Mammary epithelial cell (primary cell): ENCODE measurements around the gene LHX4.

Source experiments
- EZH2 ChIP-seq: IDR thresholded peaks from 2 replicates; pipeline ENCODE4 v1.6.1; 2012; ENCODE audit warnings: low read length, inconsistent platforms, borderline replicate concordance
- TF ChIP-seq, protein P1 (sequence below), 2 donors: IDR thresholded peaks in 1 of 2; conservative IDR thresholded peaks in 1 of 2; 2 replicates each; pipeline ENCODE4 v1.5.1; 2011 to 2012; ENCODE audit warnings: inconsistent platforms in 2 of 2, low read length in 2 of 2, mild to moderate bottlenecking in 2 of 2, control low read depth in 1 of 2, low read depth in 1 of 2; ENCODE audit not compliant: insufficient read depth in 1 of 2; ENCODE audit errors: extremely low read depth in 1 of 2

DNA sequence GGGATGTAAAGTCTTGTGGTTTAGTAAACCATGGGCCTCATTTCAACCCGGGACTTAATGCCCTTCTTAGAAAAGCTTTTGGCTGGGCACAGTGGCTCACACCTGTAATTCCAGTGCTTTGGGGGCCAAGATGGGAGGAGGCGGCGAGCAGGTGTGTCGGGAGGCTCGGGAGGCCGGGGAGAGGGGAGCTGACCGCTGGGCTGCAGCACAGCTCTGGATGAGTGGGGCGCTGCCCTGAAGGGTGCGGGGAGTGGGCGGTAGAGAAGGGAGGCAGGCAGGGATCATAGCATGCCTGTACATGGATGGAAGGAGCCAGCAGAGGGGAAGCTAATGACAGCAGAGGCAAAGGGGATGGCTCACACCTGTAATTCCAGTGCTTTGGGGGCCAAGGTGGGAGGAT, 31.0 kb downstream of the LHX4 start:
- TF ChIP-seq, protein P1, sequence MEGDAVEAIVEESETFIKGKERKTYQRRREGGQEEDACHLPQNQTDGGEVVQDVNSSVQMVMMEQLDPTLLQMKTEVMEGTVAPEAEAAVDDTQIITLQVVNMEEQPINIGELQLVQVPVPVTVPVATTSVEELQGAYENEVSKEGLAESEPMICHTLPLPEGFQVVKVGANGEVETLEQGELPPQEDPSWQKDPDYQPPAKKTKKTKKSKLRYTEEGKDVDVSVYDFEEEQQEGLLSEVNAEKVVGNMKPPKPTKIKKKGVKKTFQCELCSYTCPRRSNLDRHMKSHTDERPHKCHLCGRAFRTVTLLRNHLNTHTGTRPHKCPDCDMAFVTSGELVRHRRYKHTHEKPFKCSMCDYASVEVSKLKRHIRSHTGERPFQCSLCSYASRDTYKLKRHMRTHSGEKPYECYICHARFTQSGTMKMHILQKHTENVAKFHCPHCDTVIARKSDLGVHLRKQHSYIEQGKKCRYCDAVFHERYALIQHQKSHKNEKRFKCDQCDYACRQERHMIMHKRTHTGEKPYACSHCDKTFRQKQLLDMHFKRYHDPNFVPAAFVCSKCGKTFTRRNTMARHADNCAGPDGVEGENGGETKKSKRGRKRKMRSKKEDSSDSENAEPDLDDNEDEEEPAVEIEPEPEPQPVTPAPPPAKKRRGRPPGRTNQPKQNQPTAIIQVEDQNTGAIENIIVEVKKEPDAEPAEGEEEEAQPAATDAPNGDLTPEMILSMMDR (conservative IDR thresholded peaks at IDR 0.05 in 1 of 2, IDR thresholded peaks at IDR 0.05 in 1 of 2; ENCODE audit: extremely low read depth in 1 of 2, insufficient read depth in 1 of 2, low read depth in 1 of 2, low read length in 2 of 2), result no peak
- no peak for TF ChIP-seq EZH2
